NT2/D1 (cell line): ENCODE data around the gene MEGF6.

Experiments
- SUZ12 ChIP-seq: IDR thresholded peaks from 2 replicates; pipeline ENCODE4 v1.6.1; 2011; ENCODE audit not compliant: insufficient read length, insufficient read depth; ENCODE audit errors: extremely low read depth
- YY1 ChIP-seq: IDR thresholded peaks from 2 replicates; pipeline ENCODE4 v1.6.1; 2011; ENCODE audit not compliant: insufficient read length, insufficient read depth
- ZNF274 ChIP-seq: IDR thresholded peaks from 2 replicates; pipeline ENCODE4 v1.6.1; 2011; ENCODE audit warnings: mild to moderate bottlenecking, low read depth, low read length

- TF ChIP-seq ZNF274 = no peak
- no peak for TF ChIP-seq SUZ12
- no peak for TF ChIP-seq YY1
Measured at GRCh38 chr1:3593745-3594144, 17.6 kb downstream of the MEGF6 start.
